Astrocyte of the cerebellum (primary cell): Measurements from ENCODE around the gene IRGC.

Experiments used
- DNase-seq: peaks from one replicate; pipeline ENCODE4 v3.0.0-alpha.2; 2011; ENCODE audit warnings: low read depth
- H3K4me3 ChIP-seq: 2 replicates; pipeline ENCODE4 v1.5.1; 2011; ENCODE audit warnings: mild to moderate bottlenecking, low read depth, low read length, moderate library complexity
- CTCF ChIP-seq: IDR thresholded peaks from 2 replicates; pipeline ENCODE4 v1.5.1; 2012; ENCODE audit warnings: low read length, low read depth, moderate library complexity, mild to moderate bottlenecking; ENCODE audit errors: missing control alignments
- in situ Hi-C: cut with HindIII; loops from 2 replicates; pipeline ENCODE4 v1.10.0; 2017; ENCODE audit warnings: low sequenced_read_pairs

Gene IRGC

GRCh38 chr19:43766755-43767043 lies 50.8 kb downstream of the IRGC start:
- H3K4me3 ChIP-seq, result no peak overlapping the region
- in situ Hi-C loops, result no loop called here
- no peak for DNase-seq
- TF ChIP-seq CTCF, result no peak

- in situ Hi-C loops, result no loop called here
Observed at GRCh38 chr19:43767316-43767715, 51.4 kb downstream of the IRGC start.

GRCh38 chr19:43767818-43768217 lies 51.9 kb downstream of the IRGC start:
- H3K4me3 ChIP-seq, result no peak overlapping the region
- DNase-seq, result no peak
- no peak for TF ChIP-seq CTCF
- in situ Hi-C loops, result no loop called here

More at GRCh38 chr19:43767316-43767715, 51.4 kb downstream of the IRGC start:
- no peak for DNase-seq
- H3K4me3 ChIP-seq, result no peak overlapping the region
- TF ChIP-seq CTCF, result no peak

- DNase-seq, result no peak
- H3K4me3 ChIP-seq, result no peak overlapping the region
- no peak for TF ChIP-seq CTCF
- in situ Hi-C loops, result no loop called here
Observed at GRCh38 chr19:43768273-43769050, 52.6 kb downstream of the IRGC start.

GRCh38 chr19:43769256-43769655 lies 53.4 kb downstream of the IRGC start:
- no peak for DNase-seq
- no peak overlapping the region for H3K4me3 ChIP-seq
- TF ChIP-seq CTCF, result no peak
- in situ Hi-C loops, result no loop called here
